GM21367 (cell line): Measurements from ENCODE around the gene PIK3C2G.
"Not testable (repeated sequence)": the region's sequence is repeated elsewhere in the genome, so short reads cannot be mapped to it uniquely, and the experiment has no call there.

Experiments used
- ATAC-seq: cut with Tn5 transposase; IDR thresholded peaks from one replicate; pipeline ENCODE4 v1.9.1; 2021; ENCODE audit not compliant: unreplicated experiment

The PIK3C2G gene

GRCh38 chr12:18467620-18468245, 206.4 kb downstream of the PIK3C2G start:
- no peak for ATAC-seq

- no peak for ATAC-seq
Measured at GRCh38 chr12:18468246-18469075, 207.1 kb downstream of the PIK3C2G start.

GRCh38 chr12:18470251-18470650, 208.9 kb downstream of the PIK3C2G start:
- no peak for ATAC-seq

- no peak for ATAC-seq
Measured at GRCh38 chr12:18472304-18472703, 211.0 kb downstream of the PIK3C2G start.

GRCh38 chr12:18472806-18473205, 211.5 kb downstream of the PIK3C2G start:
- no peak for ATAC-seq

GRCh38 chr12:18476861-18477260, 215.5 kb downstream of the PIK3C2G start:
- no peak for ATAC-seq

- ATAC-seq = no peak
Measured at GRCh38 chr12:18479256-18479655, 217.9 kb downstream of the PIK3C2G start.

GRCh38 chr12:18482601-18483120, 221.3 kb downstream of the PIK3C2G start:
- ATAC-seq = no peak

- no peak for ATAC-seq
Measured at GRCh38 chr12:18483698-18484325, 222.5 kb downstream of the PIK3C2G start.

- no peak for ATAC-seq
Measured at GRCh38 chr12:18486036-18486435, 224.7 kb downstream of the PIK3C2G start.

GRCh38 chr12:18487509-18487908, 226.2 kb downstream of the PIK3C2G start:
- no peak for ATAC-seq

GRCh38 chr12:18492372-18493025, 231.2 kb downstream of the PIK3C2G start:
- no peak for ATAC-seq

GRCh38 chr12:18496156-18496555, 234.8 kb downstream of the PIK3C2G start:
- ATAC-seq = no peak

GRCh38 chr12:18500160-18500574, 238.8 kb downstream of the PIK3C2G start:
- not testable (repeated sequence) for ATAC-seq

GRCh38 chr12:18500736-18501135, 239.4 kb downstream of the PIK3C2G start:
- not testable (repeated sequence) for ATAC-seq

GRCh38 chr12:18502422-18502968, 241.2 kb downstream of the PIK3C2G start:
- ATAC-seq = no peak

GRCh38 chr12:18521461-18521860, 260.1 kb downstream of the PIK3C2G start:
- ATAC-seq = no peak

- no peak for ATAC-seq
Measured at GRCh38 chr12:18522806-18523205, 261.5 kb downstream of the PIK3C2G start.

GRCh38 chr12:18542497-18542896, 281.2 kb downstream of the PIK3C2G start:
- not testable (repeated sequence) for ATAC-seq

- ATAC-seq = no peak
Measured at GRCh38 chr12:18546399-18546798, 285.1 kb downstream of the PIK3C2G start.

GRCh38 chr12:18549598-18549997, 288.3 kb downstream of the PIK3C2G start:
- ATAC-seq = no peak
